Measurements from ENCODE around the gene FAHD1.

- TF ChIP-seq EZH2phosphoT487 (IDR thresholded peaks at IDR 0.05; ENCODE audit: borderline replicate concordance, low read depth, low read length) (no peak), CTCF (conservative IDR thresholded peaks at IDR 0.05; ENCODE audit: low read length) (no peak)
These were observed 7.4 kb upstream of the FAHD1 start for GRCh38 chr16:1819611-1820010.
